HEK293 (cell line): ENCODE results near the gene ANKUB1.

ENCODE experiments used
- CTCF ChIA-PET: fragments of 350-600 bp; formaldehyde crosslinking; extraction: SDS; loops from one replicate; lab custom pipeline; 2021; ENCODE audit warnings: antibody characterized with exemption; lab: Yijun Ruan, JAX
- POLR2A ChIA-PET: fragments of 300-600 bp; formaldehyde crosslinking; extraction: SDS; loops from one replicate; lab custom pipeline; 2020; ENCODE audit warnings: antibody characterized with exemption, inconsistent platforms; lab: Yijun Ruan, JAX
- H3K27ac ChIP-seq: fragments of 200-500 bp; sonication (Bioruptor generic); 2 replicates; pipeline ENCODE4 v1.5.1; 2014; ENCODE audit warnings: low read depth, low read length, control low read depth, inconsistent platforms; ENCODE audit errors: extremely low read depth
- H3K36me3 ChIP-seq, 2 experiments: fragments of 200-500 bp in 1 of 2; sonication (Bioruptor generic) in 1 of 2; 1 replicate in 1 of 2; 2 replicates in 1 of 2; pipeline ENCODE4 v1.5.1; 2014 to 2017; ENCODE audit warnings: inconsistent platforms in 2 of 2, low read length in 2 of 2; ENCODE audit not compliant: control insufficient read depth in 2 of 2, insufficient read depth in 1 of 2
- H3K4me1 ChIP-seq: fragments of 200-500 bp; sonication (Bioruptor generic); 2 replicates; pipeline ENCODE4 v1.5.1; 2014; ENCODE audit warnings: mild to moderate bottlenecking, low read length, inconsistent platforms; ENCODE audit not compliant: control insufficient read depth, insufficient read depth
- H3K4me3 ChIP-seq: 2 replicates; pipeline ENCODE4 v1.5.1; 2011; ENCODE audit warnings: low read depth, mild to moderate bottlenecking, control low read depth, low read length, moderate library complexity
- H3K9me3 ChIP-seq: fragments of 200-500 bp; sonication (Bioruptor generic); 2 replicates; pipeline ENCODE4 v1.5.1; 2014; ENCODE audit warnings: low read depth, low read length, inconsistent platforms; ENCODE audit not compliant: control insufficient read depth, insufficient read depth
- GLIS2 ChIP-seq: fragments of 450-650 bp; formaldehyde crosslinking; IDR thresholded peaks from 2 replicates; pipeline ENCODE4 v1.5.1; 2016; ENCODE audit warnings: missing biosample characterization, missing genetic modification characterization
- OVOL3 ChIP-seq: fragments of 450-650 bp; formaldehyde crosslinking; IDR thresholded peaks from 2 replicates; pipeline ENCODE4 v1.5.1; 2016; ENCODE audit warnings: missing biosample characterization, missing genetic modification characterization
- PRDM10 ChIP-seq: fragments of 450-650 bp; formaldehyde crosslinking; IDR thresholded peaks from 2 replicates; pipeline ENCODE4 v1.5.1; 2016; ENCODE audit warnings: missing biosample characterization, missing genetic modification characterization
- YY2 ChIP-seq: fragments of 450-650 bp; formaldehyde crosslinking; IDR thresholded peaks from 2 replicates; pipeline ENCODE4 v1.5.1; 2016; ENCODE audit warnings: missing biosample characterization, missing genetic modification characterization
- ZEB2 ChIP-seq: fragments of 450-650 bp; formaldehyde crosslinking; IDR thresholded peaks from 2 replicates; pipeline ENCODE4 v1.5.1; 2016; ENCODE audit warnings: missing biosample characterization, missing genetic modification characterization
- ZNF18 ChIP-seq: fragments of 450-650 bp; formaldehyde crosslinking; IDR thresholded peaks from 2 replicates; pipeline ENCODE4 v1.5.1; 2016; ENCODE audit warnings: missing biosample characterization, missing genetic modification characterization
- ZNF19 ChIP-seq: fragments of 450-650 bp; formaldehyde crosslinking; IDR thresholded peaks from 2 replicates; pipeline ENCODE4; 2016; ENCODE audit warnings: missing biosample characterization, missing genetic modification characterization, low read depth
- ZNF2 ChIP-seq: fragments of 450-650 bp; formaldehyde crosslinking; IDR thresholded peaks from 2 replicates; pipeline ENCODE4 v1.5.1; 2016; ENCODE audit warnings: missing biosample characterization, missing genetic modification characterization
- ZNF585B ChIP-seq: fragments of 450-650 bp; formaldehyde crosslinking; IDR thresholded peaks from 2 replicates; pipeline ENCODE4 v1.5.1; 2016; ENCODE audit warnings: missing biosample characterization, missing genetic modification characterization
- ZNF654 ChIP-seq: fragments of 450-650 bp; formaldehyde crosslinking; IDR thresholded peaks from 2 replicates; pipeline ENCODE4 v1.5.1; 2016; ENCODE audit warnings: low read depth, missing biosample characterization, missing genetic modification characterization
- ZNF660 ChIP-seq: fragments of 450-650 bp; IDR thresholded peaks from 2 replicates; pipeline ENCODE4 v1.5.1; 2018; ENCODE audit warnings: missing biosample characterization, mild to moderate bottlenecking, missing genetic modification characterization
- ZNF670 ChIP-seq: fragments of 450-650 bp; formaldehyde crosslinking; IDR thresholded peaks from 2 replicates; pipeline ENCODE4 v1.5.1; 2016; ENCODE audit warnings: missing biosample characterization, missing genetic modification characterization, low read depth
- ZNF701 ChIP-seq: fragments of 450-650 bp; formaldehyde crosslinking; IDR thresholded peaks from 2 replicates; pipeline ENCODE4 v1.5.1; 2016; ENCODE audit warnings: missing biosample characterization, missing genetic modification characterization
- ZNF707 ChIP-seq: fragments of 450-650 bp; formaldehyde crosslinking; IDR thresholded peaks from 2 replicates; pipeline ENCODE4 v1.5.1; 2016; ENCODE audit warnings: missing biosample characterization, missing genetic modification characterization
- ZNF747 ChIP-seq: fragments of 450-650 bp; formaldehyde crosslinking; IDR thresholded peaks from 2 replicates; pipeline ENCODE4 v1.5.1; 2016; ENCODE audit warnings: missing biosample characterization, missing genetic modification characterization
- TF ChIP-seq, protein P1 (sequence below): fragments of 450-650 bp; formaldehyde crosslinking; IDR thresholded peaks from 2 replicates; pipeline ENCODE4 v1.5.0; 2017; ENCODE audit warnings: missing biosample characterization, missing genetic modification characterization, borderline replicate concordance
- TF ChIP-seq, protein P2 (sequence below): fragments of 450-650 bp; formaldehyde crosslinking; IDR thresholded peaks from 2 replicates; pipeline ENCODE4 v1.5.1; 2016; ENCODE audit warnings: missing biosample characterization, missing genetic modification characterization

Gene ANKUB1

DNA sequence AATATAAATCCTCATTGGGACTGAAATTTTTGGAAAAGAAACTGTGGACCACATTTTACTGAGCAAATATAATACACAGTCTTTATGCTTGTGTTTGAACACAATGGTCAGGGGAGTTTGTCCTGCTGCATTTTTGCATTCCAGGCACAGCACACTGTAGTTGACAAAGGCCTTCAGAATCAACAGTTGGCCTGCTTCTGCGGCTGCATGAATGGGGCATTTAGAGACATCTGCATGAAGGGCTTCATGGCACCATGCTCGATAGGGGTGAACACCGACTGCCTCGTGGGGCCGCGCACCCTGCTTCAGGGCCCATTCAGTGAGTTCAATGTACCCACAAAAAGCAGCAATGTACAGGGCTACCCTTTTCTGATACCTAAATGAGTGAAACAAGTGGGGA is 24.6 kb downstream of the ANKUB1 start:
- H3K4me3 ChIP-seq = no peak overlapping the region
- H3K36me3 ChIP-seq = no peaks in the 10 kb centered on the region
- ChIA-PET POLR2A (no interaction called here), CTCF (interaction anchor here (1.0 to 6.9 kb wide), 2 partner anchors 15 to 40 kb away, joined by 4 to 71 read pairs; partner anchors contain the start of gene COMMD2)
- no peak for TF ChIP-seq ZNF707
- no peak for TF ChIP-seq ZNF2 (tag by site-specific recombination)
- no peak for TF ChIP-seq ZNF660 (tag by site-specific recombination)
- no peak for TF ChIP-seq ZEB2
- TF ChIP-seq, protein P1, sequence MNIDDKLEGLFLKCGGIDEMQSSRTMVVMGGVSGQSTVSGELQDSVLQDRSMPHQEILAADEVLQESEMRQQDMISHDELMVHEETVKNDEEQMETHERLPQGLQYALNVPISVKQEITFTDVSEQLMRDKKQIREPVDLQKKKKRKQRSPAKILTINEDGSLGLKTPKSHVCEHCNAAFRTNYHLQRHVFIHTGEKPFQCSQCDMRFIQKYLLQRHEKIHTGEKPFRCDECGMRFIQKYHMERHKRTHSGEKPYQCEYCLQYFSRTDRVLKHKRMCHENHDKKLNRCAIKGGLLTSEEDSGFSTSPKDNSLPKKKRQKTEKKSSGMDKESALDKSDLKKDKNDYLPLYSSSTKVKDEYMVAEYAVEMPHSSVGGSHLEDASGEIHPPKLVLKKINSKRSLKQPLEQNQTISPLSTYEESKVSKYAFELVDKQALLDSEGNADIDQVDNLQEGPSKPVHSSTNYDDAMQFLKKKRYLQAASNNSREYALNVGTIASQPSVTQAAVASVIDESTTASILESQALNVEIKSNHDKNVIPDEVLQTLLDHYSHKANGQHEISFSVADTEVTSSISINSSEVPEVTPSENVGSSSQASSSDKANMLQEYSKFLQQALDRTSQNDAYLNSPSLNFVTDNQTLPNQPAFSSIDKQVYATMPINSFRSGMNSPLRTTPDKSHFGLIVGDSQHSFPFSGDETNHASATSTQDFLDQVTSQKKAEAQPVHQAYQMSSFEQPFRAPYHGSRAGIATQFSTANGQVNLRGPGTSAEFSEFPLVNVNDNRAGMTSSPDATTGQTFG (tag by site-specific recombination) = no peak
- no peak for TF ChIP-seq ZNF19 (tag by site-specific recombination)
- TF ChIP-seq ZNF585B = no peak
- TF ChIP-seq ZNF670 (tag by site-specific recombination) = no peak
- no peak for TF ChIP-seq ZNF18 (tag by site-specific recombination)
- TF ChIP-seq OVOL3 (tag by site-specific recombination) = no peak
- no peak for TF ChIP-seq ZNF747 (tag by site-specific recombination)
- no peak for TF ChIP-seq YY2 (tag by site-specific recombination)
- TF ChIP-seq, protein P2, sequence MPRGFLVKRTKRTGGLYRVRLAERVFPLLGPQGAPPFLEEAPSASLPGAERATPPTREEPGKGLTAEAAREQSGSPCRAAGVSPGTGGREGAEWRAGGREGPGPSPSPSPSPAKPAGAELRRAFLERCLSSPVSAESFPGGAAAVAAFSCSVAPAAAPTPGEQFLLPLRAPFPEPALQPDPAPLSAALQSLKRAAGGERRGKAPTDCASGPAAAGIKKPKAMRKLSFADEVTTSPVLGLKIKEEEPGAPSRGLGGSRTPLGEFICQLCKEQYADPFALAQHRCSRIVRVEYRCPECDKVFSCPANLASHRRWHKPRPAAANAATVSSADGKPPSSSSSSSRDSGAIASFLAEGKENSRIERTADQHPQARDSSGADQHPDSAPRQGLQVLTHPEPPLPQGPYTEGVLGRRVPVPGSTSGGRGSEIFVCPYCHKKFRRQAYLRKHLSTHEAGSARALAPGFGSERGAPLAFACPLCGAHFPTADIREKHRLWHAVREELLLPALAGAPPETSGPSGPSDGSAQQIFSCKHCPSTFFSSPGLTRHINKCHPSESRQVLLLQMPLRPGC (tag by site-specific recombination) = no peak
- no peak for TF ChIP-seq GLIS2 (tag by site-specific recombination)
- TF ChIP-seq ZNF701 (tag by site-specific recombination) = no peak
- no peak overlapping the region for H3K27ac ChIP-seq
- no peaks in the 10 kb centered on the region for H3K9me3 ChIP-seq
- H3K4me1 ChIP-seq = no peaks in the 10 kb centered on the region

GRCh38 chr3:149765762-149766334 is 26.5 kb downstream of the ANKUB1 start:
- Histone ChIP-seq H3K27ac (no peak overlapping the region), H3K4me1 (no peaks in the 10 kb centered on the region), H3K4me3 (no peak overlapping the region), H3K9me3 (no peaks in the 10 kb centered on the region), H3K36me3 (no peaks in the 10 kb centered on the region)
- POLR2A ChIA-PET = no interaction called here
- CTCF ChIA-PET = interaction anchor here (0.6 to 6.9 kb wide), 12 partner anchors 9 to 454 kb away, joined by 3 to 71 read pairs (median 4); partner anchors contain the start of genes ANKUB1 and COMMD2
- TF ChIP-seq ZNF654 (tag by site-specific recombination) (peak; percentile 36), PRDM10 (tag by site-specific recombination) (no peak)
